Hypothalamus (tissue), 51 donors: Measurements from ENCODE around the gene NR4A1.

Experiments used
- DNase-seq, 51 donors: peaks; one replicate each; lab custom pipeline; 2025; lab: John Stamatoyannopoulos, UW

NR4A1 gene

DNA sequence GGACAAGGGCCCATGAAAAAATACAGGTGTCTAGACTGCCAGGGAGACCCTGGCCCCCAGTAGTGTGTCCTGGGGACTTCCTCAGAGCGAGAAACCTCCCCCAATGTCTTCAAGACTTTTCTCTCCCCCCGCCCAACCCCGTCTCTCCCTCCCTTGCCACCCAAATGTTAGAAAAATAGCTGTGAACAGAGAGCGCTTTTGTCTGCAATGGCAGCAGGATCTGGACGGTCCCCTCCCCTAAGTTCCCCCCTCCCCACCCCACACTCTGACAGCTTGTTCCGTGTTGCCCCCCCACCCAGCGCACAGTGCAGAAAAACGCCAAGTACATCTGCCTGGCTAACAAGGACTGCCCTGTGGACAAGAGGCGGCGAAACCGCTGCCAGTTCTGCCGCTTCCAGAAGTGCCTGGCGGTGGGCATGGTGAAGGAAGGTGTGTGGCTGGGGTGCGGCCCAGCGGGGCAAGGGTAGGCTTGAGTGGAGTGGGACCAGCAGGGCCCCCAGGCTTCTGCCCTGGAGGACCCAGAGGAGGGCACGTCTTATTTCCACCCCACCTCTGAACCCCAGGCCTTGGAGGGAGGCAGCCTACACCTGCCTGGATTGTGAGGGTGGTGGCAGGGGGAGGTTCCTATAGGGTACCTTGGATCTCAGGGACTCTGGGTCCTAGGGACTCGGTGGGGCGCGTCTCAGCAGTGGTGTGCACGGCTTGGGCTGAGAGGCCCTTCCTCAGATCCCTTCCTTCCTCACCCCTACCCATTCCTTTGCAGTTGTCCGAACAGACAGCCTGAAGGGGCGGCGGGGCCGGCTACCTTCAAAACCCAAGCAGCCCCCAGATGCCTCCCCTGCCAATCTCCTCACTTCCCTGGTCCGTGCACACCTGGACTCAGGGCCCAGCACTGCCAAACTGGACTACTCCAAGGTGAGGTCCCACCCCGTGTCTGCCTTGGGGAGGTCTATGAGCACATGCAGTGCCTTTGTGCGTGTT lies 4.8 kb downstream of the NR4A1 start:
- DNase-seq, result peak in 37 of 51 donors; percentile 27 to 84 (median 52)

DNA sequence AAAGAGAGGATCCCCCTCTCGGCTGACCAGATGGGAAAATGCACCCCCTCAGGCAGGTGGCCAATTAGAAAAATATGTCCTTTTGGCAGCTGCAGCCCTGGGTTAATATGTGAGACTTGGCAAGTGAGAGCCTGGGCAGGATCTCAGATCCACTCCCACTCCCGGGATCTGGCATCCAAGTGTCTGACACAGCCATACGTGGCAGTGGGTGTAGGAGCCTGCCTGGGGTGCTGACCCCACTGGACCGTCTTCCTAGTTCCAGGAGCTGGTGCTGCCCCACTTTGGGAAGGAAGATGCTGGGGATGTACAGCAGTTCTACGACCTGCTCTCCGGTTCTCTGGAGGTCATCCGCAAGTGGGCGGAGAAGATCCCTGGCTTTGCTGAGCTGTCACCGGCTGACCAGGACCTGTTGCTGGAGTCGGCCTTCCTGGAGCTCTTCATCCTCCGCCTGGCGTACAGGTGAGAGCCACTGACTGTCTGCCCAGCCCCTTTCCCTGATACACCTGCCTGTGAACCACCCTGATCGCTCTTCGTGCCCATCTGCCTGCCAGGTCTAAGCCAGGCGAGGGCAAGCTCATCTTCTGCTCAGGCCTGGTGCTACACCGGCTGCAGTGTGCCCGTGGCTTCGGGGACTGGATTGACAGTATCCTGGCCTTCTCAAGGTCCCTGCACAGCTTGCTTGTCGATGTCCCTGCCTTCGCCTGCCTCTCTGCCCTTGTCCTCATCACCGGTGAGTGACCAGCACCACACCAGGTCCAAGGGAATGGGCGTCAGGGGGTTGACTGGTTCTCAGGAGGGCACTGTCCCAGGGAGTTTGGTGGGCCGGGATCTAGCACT lies 5.8 kb downstream of the NR4A1 start:
- peak in 7 of 51 donors; percentile 18 to 75 (median 41) for DNase-seq

DNA sequence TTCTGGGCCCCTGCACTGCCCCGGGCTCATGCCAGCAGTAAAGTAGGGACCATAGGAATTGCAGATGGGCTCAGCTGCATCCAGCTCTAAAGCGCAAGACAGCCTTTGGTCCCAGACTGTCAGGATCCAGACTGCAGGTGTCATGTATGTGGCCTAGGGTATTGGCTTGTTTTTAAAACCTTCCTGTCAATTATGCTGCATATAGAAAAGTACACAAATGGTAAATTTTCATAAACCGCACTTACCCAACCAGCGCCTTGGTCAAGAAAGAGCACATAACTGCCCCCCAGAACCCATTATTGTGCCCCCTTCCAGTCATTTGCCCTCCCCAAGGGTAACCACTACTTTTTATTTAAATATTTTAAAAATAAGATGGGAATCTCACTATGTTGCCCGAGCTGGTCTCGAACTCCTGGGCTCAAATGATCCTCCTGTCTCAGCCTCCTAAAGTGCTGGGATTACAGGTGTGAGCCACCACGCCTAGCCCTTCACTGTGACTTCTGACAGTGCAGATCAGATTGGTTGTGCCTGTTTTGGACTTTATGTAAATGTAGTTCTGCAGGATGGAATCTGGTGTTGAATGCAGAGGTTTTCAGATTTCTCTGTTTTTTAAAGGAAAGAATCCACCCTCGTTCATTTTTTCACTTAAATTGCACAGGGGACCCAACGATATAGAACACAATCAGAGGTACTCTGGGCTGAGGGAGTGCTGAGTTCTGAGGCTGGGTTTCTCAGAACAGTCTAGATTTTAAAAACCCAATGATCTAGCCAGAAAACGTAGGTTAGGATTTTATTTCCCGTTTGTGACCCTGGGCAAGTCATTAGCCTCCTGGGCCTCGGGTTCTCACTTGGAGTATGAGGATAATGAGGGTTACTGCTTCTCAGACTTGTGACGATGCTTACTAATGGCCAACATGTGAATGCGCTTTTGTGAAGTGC lies 6.7 kb downstream of the NR4A1 start:
- DNase-seq, result no peak

DNA sequence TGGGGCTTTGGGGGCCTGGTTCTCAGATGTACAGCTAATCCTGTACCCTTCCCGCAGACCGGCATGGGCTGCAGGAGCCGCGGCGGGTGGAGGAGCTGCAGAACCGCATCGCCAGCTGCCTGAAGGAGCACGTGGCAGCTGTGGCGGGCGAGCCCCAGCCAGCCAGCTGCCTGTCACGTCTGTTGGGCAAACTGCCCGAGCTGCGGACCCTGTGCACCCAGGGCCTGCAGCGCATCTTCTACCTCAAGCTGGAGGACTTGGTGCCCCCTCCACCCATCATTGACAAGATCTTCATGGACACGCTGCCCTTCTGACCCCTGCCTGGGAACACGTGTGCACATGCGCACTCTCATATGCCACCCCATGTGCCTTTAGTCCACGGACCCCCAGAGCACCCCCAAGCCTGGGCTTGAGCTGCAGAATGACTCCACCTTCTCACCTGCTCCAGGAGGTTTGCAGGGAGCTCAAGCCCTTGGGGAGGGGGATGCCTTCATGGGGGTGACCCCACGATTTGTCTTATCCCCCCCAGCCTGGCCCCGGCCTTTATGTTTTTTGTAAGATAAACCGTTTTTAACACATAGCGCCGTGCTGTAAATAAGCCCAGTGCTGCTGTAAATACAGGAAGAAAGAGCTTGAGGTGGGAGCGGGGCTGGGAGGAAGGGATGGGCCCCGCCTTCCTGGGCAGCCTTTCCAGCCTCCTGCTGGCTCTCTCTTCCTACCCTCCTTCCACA lies 7.6 kb downstream of the NR4A1 start:
- DNase-seq, result peak in 31 of 51 donors; percentile 20 to 81 (median 47)

DNA sequence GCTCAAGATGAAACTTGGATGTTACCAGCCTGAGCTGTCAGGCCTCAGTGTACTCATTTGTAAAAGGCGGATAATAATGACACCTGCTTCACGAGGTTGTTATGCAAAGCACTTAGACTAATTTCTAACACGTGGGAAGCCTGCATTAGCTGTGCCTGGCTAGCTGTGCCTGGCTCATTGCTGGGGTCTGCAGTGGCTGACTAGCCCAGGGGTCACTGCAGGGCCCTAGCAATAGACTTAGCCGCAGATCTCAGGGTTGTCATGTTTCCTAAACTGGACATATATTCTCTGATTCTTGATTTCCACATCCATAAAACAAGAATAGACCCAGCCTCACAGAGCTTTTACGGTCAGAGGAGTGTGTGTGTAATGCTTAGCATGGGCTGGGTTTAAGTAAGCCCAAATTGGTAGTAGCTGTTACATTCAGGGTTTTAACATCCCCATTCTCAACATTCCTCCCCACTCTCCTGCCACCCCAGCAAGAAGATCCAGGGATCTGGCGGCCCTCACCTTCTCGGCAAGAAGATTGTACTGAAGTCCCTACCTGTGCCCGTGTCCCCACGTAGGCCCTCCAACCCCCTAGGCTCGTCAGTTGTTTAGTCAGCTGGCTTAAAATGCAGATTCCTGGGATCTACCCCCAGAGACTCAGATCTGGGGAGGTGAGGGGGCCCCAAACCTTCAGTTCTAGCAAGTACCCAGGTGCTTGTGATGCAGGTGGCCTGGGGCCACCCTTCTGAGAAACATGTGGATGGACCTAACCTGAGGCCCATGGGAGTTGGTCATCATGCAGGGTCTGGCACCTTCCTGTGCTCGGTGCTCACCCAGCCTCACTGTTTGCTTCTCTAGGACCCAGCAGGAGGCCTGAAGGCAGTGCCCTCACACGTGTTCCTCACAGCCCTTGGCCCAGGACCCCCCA lies 8.6 kb downstream of the NR4A1 start:
- DNase-seq, result peak in 1 of 51 donors; percentile 41

DNA sequence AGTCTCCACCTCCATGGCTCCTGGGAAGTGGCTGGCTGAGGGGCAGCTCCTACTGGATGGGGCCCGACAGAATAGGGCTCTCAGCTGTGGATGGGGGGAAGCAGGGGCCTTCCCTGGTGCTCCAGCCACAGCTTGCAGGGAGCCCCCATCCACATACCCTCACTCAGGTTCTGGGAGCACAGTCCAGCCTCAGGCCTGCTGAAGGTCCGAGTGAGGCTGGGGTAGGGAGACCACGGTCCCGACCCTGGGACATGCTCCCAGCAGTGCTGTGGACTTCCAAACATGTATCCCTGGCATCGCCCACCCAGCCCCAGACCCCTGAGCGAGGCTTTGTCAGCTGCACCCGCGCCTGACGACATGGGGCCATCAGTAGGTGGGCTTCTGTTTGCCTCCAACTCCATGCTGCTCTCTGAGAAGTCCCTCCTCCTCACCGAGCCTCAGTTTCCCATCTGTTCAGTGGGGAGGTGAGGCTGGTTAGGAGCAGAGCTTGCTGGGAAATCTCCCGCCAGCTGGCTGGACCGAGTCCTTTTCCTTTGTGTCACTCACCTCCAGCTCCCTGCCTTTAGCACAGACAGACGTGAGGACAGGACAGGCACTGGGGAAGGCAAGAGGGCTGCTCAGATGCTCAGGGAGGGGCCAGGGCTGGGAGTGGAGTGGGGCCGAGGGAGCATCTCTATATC lies 9.4 kb downstream of the NR4A1 start:
- DNase-seq, result peak in 1 of 51 donors; percentile 19

DNA sequence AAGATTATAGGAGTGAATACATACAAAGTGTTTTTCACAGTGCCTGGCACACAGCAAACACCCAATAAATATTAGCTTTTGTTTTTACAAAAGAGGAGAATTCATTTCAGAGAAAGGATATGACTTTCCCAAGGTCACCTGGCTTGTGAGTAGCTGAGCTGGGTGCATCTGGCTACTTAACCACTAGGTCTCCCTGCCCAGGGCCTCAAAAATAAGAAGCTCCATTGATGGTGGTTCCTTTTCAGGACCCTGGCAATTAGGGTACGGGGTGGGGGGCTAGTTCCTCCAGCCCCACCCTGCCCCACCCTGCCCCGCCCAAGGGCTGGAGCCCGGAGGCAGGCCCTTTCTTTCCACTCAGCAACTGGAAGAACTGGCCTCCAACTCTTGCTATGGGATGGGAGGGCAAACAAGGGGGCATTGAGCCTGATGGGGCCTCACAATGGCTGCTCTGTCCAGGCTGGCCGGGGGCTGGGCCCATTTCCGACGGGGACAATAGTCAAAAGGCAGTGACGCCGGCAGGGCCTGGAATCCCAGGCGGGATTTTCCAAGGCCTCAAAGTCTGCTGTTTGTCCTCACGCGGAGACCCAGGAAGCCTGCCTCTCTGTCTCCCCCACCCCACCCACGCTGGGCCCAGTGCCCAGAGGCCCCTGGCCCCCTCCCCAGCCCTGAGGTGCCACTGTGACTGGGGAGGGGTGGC lies 10.4 kb downstream of the NR4A1 start:
- DNase-seq, result peak in 49 of 51 donors; percentile 25 to 95 (median 81)

DNA sequence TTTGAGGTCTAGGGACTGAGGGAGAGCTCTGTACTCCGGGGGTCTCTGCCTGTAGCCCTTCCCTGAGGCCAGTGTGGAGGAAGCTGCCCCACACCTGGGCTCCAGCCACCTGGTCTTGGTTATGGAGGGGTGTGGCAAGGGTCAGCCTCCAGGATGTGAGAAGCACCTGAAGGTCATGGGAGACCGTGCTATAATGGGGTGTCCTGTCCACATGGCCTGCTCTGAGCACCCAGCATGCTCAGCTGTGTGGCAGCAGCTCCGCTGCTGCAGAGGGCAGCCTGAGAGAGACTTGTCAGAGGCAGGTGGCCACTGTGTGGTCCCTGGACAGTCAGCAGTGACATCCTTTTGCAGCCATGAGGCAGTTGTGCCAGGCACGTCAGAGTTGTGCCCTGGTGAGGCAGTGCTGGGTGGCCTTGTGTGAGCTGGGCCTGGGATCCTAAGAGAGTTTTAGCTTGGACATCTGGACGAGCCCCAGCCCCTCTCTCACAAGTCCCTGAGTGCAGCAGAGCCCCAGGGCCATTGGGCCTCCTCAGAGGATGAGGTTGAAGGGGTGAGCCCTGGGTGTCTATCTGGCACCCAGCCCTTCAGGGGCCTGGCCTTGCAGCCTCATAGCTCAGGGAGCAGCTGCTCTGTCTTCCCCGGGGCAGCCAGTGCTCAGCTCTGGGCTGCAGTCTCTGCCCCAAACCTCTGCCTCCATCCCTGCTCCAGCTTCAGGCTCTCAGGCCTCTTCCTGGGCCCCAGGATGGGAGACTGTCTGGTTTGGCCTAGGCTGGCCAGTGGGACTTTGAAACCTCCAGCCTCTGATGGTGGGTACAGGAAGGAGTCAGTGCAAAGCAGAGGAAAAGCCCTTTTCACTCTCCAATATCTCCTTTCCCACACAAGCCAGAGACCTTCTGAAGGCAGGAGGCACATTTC lies 11.2 kb downstream of the NR4A1 start:
- DNase-seq, result peak in 12 of 51 donors; percentile 29 to 79 (median 52)

DNA sequence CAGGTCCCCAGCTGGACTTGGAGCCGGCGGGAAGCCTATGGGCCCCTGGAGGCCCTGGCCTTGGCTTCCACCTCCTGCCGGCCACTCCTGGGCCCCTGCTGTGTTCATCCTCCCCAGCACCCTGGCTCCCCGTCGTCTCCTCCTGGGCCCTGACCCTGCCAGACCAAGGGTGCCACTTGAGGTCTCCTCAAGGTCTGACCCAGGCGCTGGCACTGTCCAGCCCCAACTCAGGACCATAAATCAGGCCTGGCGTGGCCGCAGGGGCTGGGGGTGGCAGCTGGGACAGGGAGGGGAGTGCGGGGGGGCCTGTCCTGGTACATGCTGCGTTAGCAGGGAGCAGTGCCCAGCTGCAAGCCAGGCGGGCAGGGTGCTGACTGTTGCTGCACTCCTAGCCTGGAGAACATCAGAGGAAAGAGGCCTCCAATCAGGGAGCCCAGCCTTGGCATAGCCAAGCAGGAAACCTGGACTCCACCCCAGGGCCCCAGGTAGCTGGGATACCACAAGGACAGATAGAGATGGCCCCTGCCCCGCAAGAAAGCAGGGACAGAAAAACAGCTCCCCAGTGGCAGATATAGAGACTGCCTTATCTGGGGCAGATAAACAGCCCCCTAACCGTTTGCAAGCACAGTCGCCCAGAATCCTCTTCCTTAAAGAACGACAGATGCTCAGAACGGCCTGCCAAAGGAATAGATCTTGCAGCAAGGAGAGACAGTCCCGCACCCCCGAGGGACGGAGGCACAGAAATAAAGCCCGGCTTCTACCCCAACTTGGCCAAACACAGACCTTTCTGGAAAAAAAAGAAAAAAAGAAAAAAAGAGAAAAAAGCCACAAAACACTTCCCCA lies 12.1 kb downstream of the NR4A1 start:
- DNase-seq, result peak in 15 of 51 donors; percentile 17 to 55 (median 31)

DNA sequence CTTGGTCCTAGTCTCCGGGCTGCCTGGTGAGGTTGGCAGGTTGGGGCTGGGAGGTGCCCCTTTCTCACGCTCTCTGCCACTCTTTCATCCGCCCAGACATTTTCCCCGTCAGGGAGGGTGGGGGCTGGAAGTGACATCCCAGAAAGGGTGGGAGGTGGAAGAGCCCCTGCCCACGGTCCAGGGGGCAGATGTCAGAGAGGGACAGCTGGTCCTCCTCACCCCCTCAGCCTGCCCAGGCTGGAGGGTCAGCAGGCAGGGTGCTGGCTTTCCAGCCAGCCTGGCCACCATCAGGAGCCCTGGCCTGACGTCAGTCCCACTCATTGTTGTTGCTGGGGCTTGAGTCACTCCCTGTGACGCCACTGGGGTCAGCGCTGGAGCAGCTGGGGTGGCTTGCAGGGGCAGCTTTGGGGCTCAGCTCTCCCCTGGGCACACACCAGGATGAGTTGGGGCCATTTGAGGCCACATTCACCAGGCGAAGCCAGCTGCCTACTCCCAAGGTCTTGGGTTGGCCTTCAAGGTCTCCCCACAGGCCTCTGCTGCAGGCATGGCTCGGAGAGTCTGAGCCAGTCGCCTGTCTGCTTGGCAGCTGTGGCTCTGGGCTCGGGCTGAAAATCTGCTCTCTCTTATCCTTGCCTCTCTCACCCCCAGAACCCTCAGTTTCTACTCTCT lies 12.9 kb downstream of the NR4A1 start:
- peak in 12 of 51 donors; percentile 10 to 62 (median 33) for DNase-seq

DNA sequence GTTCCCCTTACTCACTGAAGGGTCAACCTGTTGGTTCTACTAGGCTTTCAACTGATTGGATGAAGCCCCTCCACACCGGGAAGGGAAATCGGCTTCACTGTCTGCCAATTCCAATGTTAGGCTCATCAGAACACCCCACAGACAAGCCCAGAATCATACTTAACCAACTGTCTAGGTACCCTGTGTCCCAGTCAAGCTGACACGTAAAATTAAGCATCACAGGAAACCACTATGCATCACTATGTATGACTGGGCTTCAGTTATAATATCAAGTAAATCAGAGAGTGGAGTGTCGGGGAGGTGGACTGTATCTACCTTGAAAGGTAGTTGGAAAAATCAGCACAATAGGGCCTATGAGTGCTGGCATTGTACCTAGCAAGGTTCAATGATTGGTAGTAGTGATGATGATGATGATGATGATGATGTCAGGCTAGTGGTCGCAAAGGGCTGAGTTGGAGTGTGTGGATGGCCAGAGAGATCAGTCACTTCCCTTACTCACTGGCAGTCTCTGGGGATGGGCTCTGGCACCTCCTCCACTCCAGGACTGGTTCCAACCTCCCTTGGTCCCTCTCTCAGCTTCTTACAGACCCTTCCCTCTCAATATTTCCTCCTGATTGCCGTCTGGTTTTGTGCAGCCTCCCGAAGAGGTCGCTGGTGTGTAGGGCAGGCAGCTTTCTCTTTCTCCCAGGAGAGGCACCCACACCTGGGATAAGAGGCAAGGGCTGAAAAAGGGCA lies 15.3 kb downstream of the NR4A1 start:
- no peak for DNase-seq

DNA sequence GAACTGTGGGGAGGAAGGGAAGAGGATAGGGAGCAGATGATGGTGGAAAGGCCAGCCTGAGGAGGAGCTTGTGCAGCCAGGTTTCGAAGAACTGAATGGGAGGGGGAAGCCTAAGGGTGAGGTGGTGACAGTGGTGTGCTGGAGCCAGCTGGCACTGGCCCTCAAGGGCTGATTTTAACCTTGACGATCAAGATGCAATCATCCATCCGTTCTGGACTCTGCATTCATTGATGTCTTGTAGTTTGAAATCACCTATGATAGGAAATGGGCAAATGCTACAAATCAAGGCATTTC lies 15.8 kb downstream of the NR4A1 start:
- no peak for DNase-seq

DNA sequence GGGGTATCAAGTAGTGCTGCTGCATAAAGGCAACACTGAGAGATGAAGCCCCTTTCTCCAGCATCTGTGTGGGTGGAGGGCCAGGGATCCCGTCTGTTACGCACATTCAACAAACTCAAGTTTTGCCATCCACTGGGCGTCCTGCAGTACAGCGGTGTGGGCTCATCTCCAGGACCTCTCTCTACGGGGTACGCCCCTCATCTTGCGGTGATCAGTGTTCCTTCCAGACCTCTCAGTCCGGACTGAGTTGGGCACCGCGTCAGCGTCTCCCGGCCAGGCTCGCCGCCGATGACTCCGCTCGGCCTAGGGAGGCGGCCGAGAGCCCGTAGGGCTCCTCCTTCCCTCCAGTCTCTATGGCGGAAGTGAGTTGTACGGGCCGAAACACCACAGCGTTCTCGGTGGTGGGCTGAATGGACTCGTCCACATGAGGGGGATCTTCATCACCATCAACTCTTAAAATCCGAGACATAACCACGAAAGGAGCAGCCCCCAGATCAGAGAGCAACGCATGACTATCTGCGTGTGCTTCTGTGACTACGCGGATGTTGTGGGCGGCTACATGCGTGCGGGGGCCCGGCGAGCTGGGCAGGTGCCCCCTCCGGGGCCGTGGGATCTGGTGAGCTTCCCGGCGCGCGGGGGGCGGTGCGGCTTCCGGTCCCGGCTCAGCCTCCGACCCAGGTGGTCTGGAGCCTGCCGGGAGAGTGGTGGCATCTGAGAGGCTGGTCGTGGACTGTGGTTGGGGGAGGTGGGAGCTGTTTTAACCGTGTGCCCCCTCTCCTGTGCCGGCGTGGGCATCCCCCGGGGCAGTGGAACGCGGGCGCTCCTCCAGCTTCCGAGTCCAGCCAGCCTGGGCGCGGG lies 18.3 kb downstream of the NR4A1 start, which contains the start of gene ATG101:
Gene ATG101, plus strand, starts transcription at position 652 of the 858 bp plus-strand sequence. CDS start 3,673 bp downstream, outside the sequence.
- DNase-seq, result peak; percentile 56 to 98 (median 89)
